ENCODE data around the gene UBR2. TPM values are rescaled to one million over a fixed set of nuclear protein-coding genes. Genes with fewer than 3 reads are reported as not detected.
A peak's percentile ranks its signal among the peaks of the same experiment; 100 is the strongest.

Gene UBR2
- total and polyA plus RNA-seq, 9 of the 15 experiments (the other 6 are each of a cell fraction or from before 2014, with no cell fraction given), result 9.1 to 38.9 (median 23.4) TPM

DNA sequence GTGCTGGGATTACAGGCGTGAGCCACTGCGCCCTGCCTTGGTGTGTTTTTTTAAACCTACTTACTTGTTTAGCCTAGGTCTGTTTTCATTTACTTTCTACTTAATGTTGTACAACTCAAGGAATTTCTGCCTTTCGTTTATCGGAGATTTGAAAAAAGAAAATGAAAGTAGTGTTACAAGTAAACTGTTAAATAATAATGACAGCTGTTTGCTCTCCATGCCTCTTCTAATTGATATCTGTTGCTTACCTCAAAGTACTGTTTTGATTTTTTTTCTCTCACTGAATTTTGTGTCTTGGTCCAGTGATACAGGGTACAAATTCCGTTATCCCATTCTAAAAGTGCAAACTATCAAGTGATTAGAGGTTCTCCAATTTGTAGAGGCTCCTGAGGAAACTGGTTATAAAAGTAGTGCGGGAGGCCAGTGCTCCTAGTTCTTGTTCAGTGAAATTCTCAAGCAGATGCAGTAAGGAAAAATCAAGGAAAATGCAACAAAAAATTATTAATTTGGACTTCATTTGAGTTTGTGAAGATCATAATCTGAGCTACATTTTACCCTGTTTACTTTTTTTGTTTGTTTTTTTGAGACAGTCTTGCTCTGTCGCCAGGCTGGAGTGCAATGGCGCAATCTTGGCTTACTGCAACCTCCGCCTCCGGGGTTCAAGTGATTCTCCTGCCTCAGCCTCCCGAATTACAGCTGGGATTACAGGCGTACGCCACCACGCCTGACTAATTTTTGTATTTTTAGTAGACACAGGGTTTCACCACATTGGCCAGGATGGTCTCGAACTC lies 2.2 kb downstream of the UBR2 start:
- H3K27ac ChIP-seq (ENCODE audit: extremely low read depth, low read depth, low read length), result peak overlapping the region; percentile 84; the same call in 2 of the 3 replicates
- ChIA-PET POLR2A (interaction anchor here (0.7 to 3.9 kb wide), 10 partner anchors 12 to 691 kb away, joined by 3 to 18 read pairs (median 4); partner anchors contain the start of gene TBCC), CTCF (ENCODE audit: low intra/inter-chr PET ratio) (no interaction called here)
- no peak for ATAC-seq
- peaks cover 4 to 8% of the 10 kb centered on the region in 2 experiments; a peak in 4 of 5 replicates for H3K4me1 ChIP-seq (replicated peaks in 1 of 2; ENCODE audit: control insufficient read depth in 2 of 2, insufficient read depth in 2 of 2, low read length in 2 of 2)
- FAIRE-seq, result no peak
- in situ Hi-C loops (cut with MboI), result no loop called here
- H3K9me1 ChIP-seq (ENCODE audit: control insufficient read depth, insufficient read depth, low read length), result no peaks in the 10 kb centered on the region
- peaks cover 70% of the 10 kb centered on the region for H3K79me2 ChIP-seq (ENCODE audit: control insufficient read depth, insufficient read depth, low read length)
- H4K20me1 ChIP-seq (replicated peaks; ENCODE audit: control insufficient read depth, insufficient read depth, low read length), result no peaks in the 10 kb centered on the region
- intact Hi-C loops (cut with micrococcal nuclease), result loop anchor here (2.0 to 5.0 kb wide), 3 partner anchors 96 to 311 kb away; partner anchors contain the start of gene RPL7L1
- peak overlapping the region; percentile 61 for H3K4me3 ChIP-seq
- H3K27me3 ChIP-seq (ENCODE audit: control insufficient read depth in 2 of 2, insufficient read depth in 2 of 2, low read length in 2 of 2), result no peaks in the 10 kb centered on the region
- no peak overlapping the region for H2AFZ ChIP-seq (ENCODE audit: low read depth, low read length)
- peaks cover 7% of the 10 kb centered on the region; the same call in 2 of the 3 replicates for H3K36me3 ChIP-seq (ENCODE audit: control insufficient read depth, insufficient read depth, low read length)
- no peak for DNase-seq (ENCODE audit: extremely low read depth in 1 of 4, low spot score in 3 of 4)
- BruUV-seq (replicated peaks), result no TSS peak
- TF ChIP-seq CEBPB (tag; IDR thresholded peaks at IDR 0.05), result peak; percentile 87
- TF ChIP-seq, protein P1, sequence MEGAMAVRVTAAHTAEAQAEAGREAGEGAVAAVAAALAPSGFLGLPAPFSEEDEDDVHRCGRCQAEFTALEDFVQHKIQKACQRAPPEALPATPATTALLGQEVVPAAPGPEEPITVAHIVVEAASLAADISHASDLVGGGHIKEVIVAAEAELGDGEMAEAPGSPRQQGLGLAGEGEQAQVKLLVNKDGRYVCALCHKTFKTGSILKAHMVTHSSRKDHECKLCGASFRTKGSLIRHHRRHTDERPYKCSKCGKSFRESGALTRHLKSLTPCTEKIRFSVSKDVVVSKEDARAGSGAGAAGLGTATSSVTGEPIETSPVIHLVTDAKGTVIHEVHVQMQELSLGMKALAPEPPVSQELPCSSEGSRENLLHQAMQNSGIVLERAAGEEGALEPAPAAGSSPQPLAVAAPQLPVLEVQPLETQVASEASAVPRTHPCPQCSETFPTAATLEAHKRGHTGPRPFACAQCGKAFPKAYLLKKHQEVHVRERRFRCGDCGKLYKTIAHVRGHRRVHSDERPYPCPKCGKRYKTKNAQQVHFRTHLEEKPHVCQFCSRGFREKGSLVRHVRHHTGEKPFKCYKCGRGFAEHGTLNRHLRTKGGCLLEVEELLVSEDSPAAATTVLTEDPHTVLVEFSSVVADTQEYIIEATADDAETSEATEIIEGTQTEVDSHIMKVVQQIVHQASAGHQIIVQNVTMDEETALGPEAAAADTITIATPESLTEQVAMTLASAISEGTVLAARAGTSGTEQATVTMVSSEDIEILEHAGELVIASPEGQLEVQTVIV (CRISPR knock-in tag; IDR thresholded peaks at IDR 0.05; ENCODE audit: borderline replicate concordance), result 0 out of 2 replicates have a peak, but pooled peaks have one; percentile 41
- TF ChIP-seq NR2C2 (CRISPR knock-in tag; IDR thresholded peaks at IDR 0.05), result no peak
- 0 out of 2 replicates have a peak, but pooled peaks have one; percentile 8 for TF ChIP-seq NR2C2 (tag; IDR thresholded peaks at IDR 0.05)
- no peak for TF ChIP-seq SRSF9 (IDR thresholded peaks at IDR 0.05; ENCODE audit: borderline replicate concordance, low read depth, low read length)
- peak; percentile 37; the same call in 1 of the 2 replicates for TF ChIP-seq BCOR (IDR thresholded peaks at IDR 0.05)
- no peak for TF ChIP-seq ZNF75A (CRISPR knock-in tag; IDR thresholded peaks at IDR 0.05)
- TF ChIP-seq BCL6 (CRISPR knock-in tag; IDR thresholded peaks at IDR 0.05), result 0 out of 2 replicates have a peak, but pooled peaks have one; percentile 3
- TF ChIP-seq, protein P2, sequence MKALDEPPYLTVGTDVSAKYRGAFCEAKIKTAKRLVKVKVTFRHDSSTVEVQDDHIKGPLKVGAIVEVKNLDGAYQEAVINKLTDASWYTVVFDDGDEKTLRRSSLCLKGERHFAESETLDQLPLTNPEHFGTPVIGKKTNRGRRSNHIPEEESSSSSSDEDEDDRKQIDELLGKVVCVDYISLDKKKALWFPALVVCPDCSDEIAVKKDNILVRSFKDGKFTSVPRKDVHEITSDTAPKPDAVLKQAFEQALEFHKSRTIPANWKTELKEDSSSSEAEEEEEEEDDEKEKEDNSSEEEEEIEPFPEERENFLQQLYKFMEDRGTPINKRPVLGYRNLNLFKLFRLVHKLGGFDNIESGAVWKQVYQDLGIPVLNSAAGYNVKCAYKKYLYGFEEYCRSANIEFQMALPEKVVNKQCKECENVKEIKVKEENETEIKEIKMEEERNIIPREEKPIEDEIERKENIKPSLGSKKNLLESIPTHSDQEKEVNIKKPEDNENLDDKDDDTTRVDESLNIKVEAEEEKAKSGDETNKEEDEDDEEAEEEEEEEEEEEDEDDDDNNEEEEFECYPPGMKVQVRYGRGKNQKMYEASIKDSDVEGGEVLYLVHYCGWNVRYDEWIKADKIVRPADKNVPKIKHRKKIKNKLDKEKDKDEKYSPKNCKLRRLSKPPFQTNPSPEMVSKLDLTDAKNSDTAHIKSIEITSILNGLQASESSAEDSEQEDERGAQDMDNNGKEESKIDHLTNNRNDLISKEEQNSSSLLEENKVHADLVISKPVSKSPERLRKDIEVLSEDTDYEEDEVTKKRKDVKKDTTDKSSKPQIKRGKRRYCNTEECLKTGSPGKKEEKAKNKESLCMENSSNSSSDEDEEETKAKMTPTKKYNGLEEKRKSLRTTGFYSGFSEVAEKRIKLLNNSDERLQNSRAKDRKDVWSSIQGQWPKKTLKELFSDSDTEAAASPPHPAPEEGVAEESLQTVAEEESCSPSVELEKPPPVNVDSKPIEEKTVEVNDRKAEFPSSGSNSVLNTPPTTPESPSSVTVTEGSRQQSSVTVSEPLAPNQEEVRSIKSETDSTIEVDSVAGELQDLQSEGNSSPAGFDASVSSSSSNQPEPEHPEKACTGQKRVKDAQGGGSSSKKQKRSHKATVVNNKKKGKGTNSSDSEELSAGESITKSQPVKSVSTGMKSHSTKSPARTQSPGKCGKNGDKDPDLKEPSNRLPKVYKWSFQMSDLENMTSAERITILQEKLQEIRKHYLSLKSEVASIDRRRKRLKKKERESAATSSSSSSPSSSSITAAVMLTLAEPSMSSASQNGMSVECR (CRISPR knock-in tag; IDR thresholded peaks at IDR 0.05), result 0 out of 2 replicates have a peak, but pooled peaks have one; percentile 40
- no peak for TF ChIP-seq CEBPG (CRISPR knock-in tag; IDR thresholded peaks at IDR 0.05)
- peak; percentile 14 to 64; a peak in 2 of 4 replicates for TF ChIP-seq CEBPG (tag; conservative IDR thresholded peaks at IDR 0.05 in 1 of 2, IDR thresholded peaks at IDR 0.05 in 1 of 2)
- TF ChIP-seq ZNF584 (CRISPR knock-in tag; IDR thresholded peaks at IDR 0.05; ENCODE audit: low read depth), result no peak
- H3K4me2 ChIP-seq (ENCODE audit: insufficient read depth, low read length), result peak overlapping the region; percentile 97
- WGBS (ENCODE audit: insufficient coverage, low coverage, missing lambda C conversion rate), result 61% methylated on average over 15 of the region's 15 CpGs
- peak overlapping the region; percentile 77 to 82 for H3K9ac ChIP-seq (ENCODE audit: insufficient read depth in 1 of 2, low read depth in 2 of 2, low read length in 2 of 2)
- no peaks in the 10 kb centered on the region; the same call in 1 of the 2 replicates for H3K9me3 ChIP-seq (replicated peaks; ENCODE audit: control insufficient read depth, insufficient read depth, low read depth, low read length)
